Neuronal stem cell (in vitro differentiated cells): Measurements from ENCODE around the gene C19orf33.

Experiments used
- DNase-seq: peaks from one replicate; pipeline ENCODE4 v3.0.0-alpha.2; 2013; ENCODE audit warnings: low spot score
- H2AFZ ChIP-seq: one replicate; pipeline ENCODE4 v1.6.1; 2013; ENCODE audit warnings: mild to moderate bottlenecking, low read length, inconsistent platforms
- H2AK5ac ChIP-seq: 2 replicates; pipeline ENCODE4 v1.6.1; 2013; ENCODE audit warnings: low read depth, mild to moderate bottlenecking, inconsistent platforms, low read length, moderate library complexity, mixed read lengths
- H2BK120ac ChIP-seq: 2 replicates; pipeline ENCODE4 v1.6.1; 2013; ENCODE audit warnings: low read depth, mild to moderate bottlenecking, inconsistent platforms, low read length, moderate library complexity, mixed read lengths
- H2BK12ac ChIP-seq: one replicate; pipeline ENCODE4 v1.6.1; 2013; ENCODE audit warnings: low read length, inconsistent platforms
- H2BK15ac ChIP-seq: 2 replicates; pipeline ENCODE4 v1.6.1; 2013; ENCODE audit warnings: mild to moderate bottlenecking, low read length, inconsistent platforms, mixed read lengths
- H2BK5ac ChIP-seq: one replicate; pipeline ENCODE4 v1.6.1; 2013; ENCODE audit warnings: inconsistent platforms, mild to moderate bottlenecking, low read length, moderate library complexity
- H3K14ac ChIP-seq: one replicate; pipeline ENCODE4 v1.6.1; 2013; ENCODE audit warnings: low read length, inconsistent platforms
- H3K18ac ChIP-seq: 2 replicates; pipeline ENCODE4 v1.6.1; 2013; ENCODE audit warnings: low read length, inconsistent platforms
- H3K23ac ChIP-seq: 2 replicates; pipeline ENCODE4 v1.6.1; 2013; ENCODE audit warnings: low read depth, mild to moderate bottlenecking, mixed read lengths, low read length, inconsistent platforms; ENCODE audit not compliant: poor library complexity
- H3K27ac ChIP-seq: replicated peaks from 3 replicates; pipeline ENCODE4 v1.5.1; 2013; ENCODE audit warnings: low read length, inconsistent platforms
- H3K27me3 ChIP-seq, 3 experiments: 2 replicates each; pipeline ENCODE4 v1.6.1; 2013; ENCODE audit warnings: low read length in 3 of 3, mild to moderate bottlenecking in 2 of 3, inconsistent platforms in 1 of 3, low read depth in 1 of 3, mixed read lengths in 1 of 3, moderate library complexity in 1 of 3; ENCODE audit not compliant: control insufficient read depth in 3 of 3, insufficient read depth in 3 of 3
- H3K36me3 ChIP-seq, 2 donors: replicated peaks in 1 of 2; 2 replicates each; pipeline ENCODE4 v1.6.1; 2013; ENCODE audit warnings: low read length in 2 of 2; ENCODE audit not compliant: control insufficient read depth in 2 of 2, insufficient read depth in 2 of 2
- H3K4ac ChIP-seq: 2 replicates; pipeline ENCODE4 v1.6.1; 2013; ENCODE audit warnings: inconsistent platforms, mild to moderate bottlenecking, low read length, moderate library complexity
- H3K4me1 ChIP-seq, 2 donors: 1 replicate in 1 of 2; 2 replicates in 1 of 2; pipeline ENCODE4 v1.6.1; 2013; ENCODE audit warnings: low read length in 2 of 2, low read depth in 1 of 2; ENCODE audit not compliant: control insufficient read depth in 2 of 2, insufficient read depth in 1 of 2
- H3K4me2 ChIP-seq: one replicate; pipeline ENCODE4 v1.6.1; 2013; ENCODE audit warnings: mild to moderate bottlenecking, low read length, inconsistent platforms; ENCODE audit not compliant: insufficient read depth, poor library complexity, severe bottlenecking
- H3K4me3 ChIP-seq, 2 donors: 2 replicates each; pipeline ENCODE4 v1.5.1; 2013; ENCODE audit warnings: low read length in 2 of 2, mild to moderate bottlenecking in 2 of 2, inconsistent platforms in 1 of 2, moderate library complexity in 1 of 2
- H3K79me1 ChIP-seq: one replicate; pipeline ENCODE4 v1.6.1; 2013; ENCODE audit warnings: low read depth, mild to moderate bottlenecking, inconsistent platforms, low read length, moderate library complexity
- H3K9ac ChIP-seq: one replicate; pipeline ENCODE4 v1.6.1; 2013; ENCODE audit warnings: mild to moderate bottlenecking, low read depth, low read length, inconsistent platforms; ENCODE audit not compliant: poor library complexity
- H3K9me3 ChIP-seq, 2 donors: replicated peaks in 1 of 2; 2 replicates each; pipeline versions ENCODE3 to v1.6.1; 2013; ENCODE audit warnings: low read length in 2 of 2, mild to moderate bottlenecking in 2 of 2, inconsistent platforms in 1 of 2, low read depth in 1 of 2, mixed read lengths in 1 of 2, moderate library complexity in 1 of 2; ENCODE audit not compliant: control insufficient read depth in 2 of 2, insufficient read depth in 1 of 2
- H4K8ac ChIP-seq: one replicate; pipeline ENCODE4 v1.6.1; 2013; ENCODE audit warnings: low read depth, mild to moderate bottlenecking, inconsistent platforms, low read length, moderate library complexity
- H4K91ac ChIP-seq: one replicate; pipeline ENCODE4 v1.6.1; 2013; ENCODE audit warnings: low read length, low read depth, mild to moderate bottlenecking, inconsistent platforms; ENCODE audit not compliant: poor library complexity
- WGBS, 2 donors: extraction: QIAGEN DNeasy Blood & Tissue Kit; methylation state at CpG; one replicate each; pipeline ENCODE4 v1.1.7; 2013; ENCODE audit warnings: missing lambda C conversion rate in 2 of 2, mixed read lengths in 1 of 2; ENCODE audit not compliant: insufficient read length in 2 of 2, insufficient replicate concordance in 1 of 2; ENCODE audit errors: extremely low coverage in 2 of 2; 5-methylcytosine and 5-hydroxymethylcytosine counted together

C19orf33 gene

GRCh38 chr19:38280030-38280921 lies 23.8 kb upstream of the C19orf33 start:
- Histone ChIP-seq H3K9ac (no peak overlapping the region), H2BK5ac (no peak overlapping the region), H2AFZ (no peak overlapping the region), H2BK15ac (no peak overlapping the region), H4K8ac (no peak overlapping the region), H3K18ac (no peak overlapping the region), H3K4me3 (no peak overlapping the region), H2BK12ac (no peak overlapping the region), H3K4ac (no peak overlapping the region), H3K23ac (no peak overlapping the region), H3K36me3 (no peaks in the 10 kb centered on the region), H2BK120ac (no peak overlapping the region), H4K91ac (no peak overlapping the region), H2AK5ac (no peak overlapping the region), H3K27me3 (no peaks in the 10 kb centered on the region), H3K27ac (no peak overlapping the region), H3K4me1 (peaks cover 3 to 16% of the 10 kb centered on the region in 2 donors), H3K14ac (no peak overlapping the region), H3K79me1 (no peaks in the 10 kb centered on the region), H3K4me2 (no peak overlapping the region), H3K9me3 (no peaks in the 10 kb centered on the region)
- DNase-seq = no peak
- WGBS, 2 donors = no CpG with 5 or more reads among the region's 17 CpGs

GRCh38 chr19:38281811-38282566 lies 22.1 kb upstream of the C19orf33 start:
- peak overlapping the region; percentile 33 for H3K9ac ChIP-seq
- no peak overlapping the region for H3K4me3 ChIP-seq
- no CpG with 5 or more reads among the region's 7 CpGs for whole genome bisulfite sequencing, 2 donors
- H3K27me3 ChIP-seq = no peaks in the 10 kb centered on the region
- no peaks in the 10 kb centered on the region for H3K9me3 ChIP-seq
- H2BK15ac ChIP-seq = no peak overlapping the region
- no peak for DNase-seq
- no peak overlapping the region for H2AFZ ChIP-seq
- no peaks in the 10 kb centered on the region for H3K79me1 ChIP-seq
- no peak overlapping the region for H3K4me2 ChIP-seq
- no peak overlapping the region for H2BK12ac ChIP-seq
- no peaks in the 10 kb centered on the region for H3K36me3 ChIP-seq
- H3K4me1 ChIP-seq = peaks cover 3 to 16% of the 10 kb centered on the region in 2 donors
- H4K91ac ChIP-seq = no peak overlapping the region
- no peak overlapping the region for H2BK120ac ChIP-seq
- no peak overlapping the region for H3K27ac ChIP-seq
- H3K4ac ChIP-seq = no peak overlapping the region
- peak overlapping the region; percentile 39 for H3K23ac ChIP-seq
- no peak overlapping the region for H2BK5ac ChIP-seq
- no peak overlapping the region for H3K18ac ChIP-seq
- no peak overlapping the region for H2AK5ac ChIP-seq
- H3K14ac ChIP-seq = no peak overlapping the region
- no peak overlapping the region for H4K8ac ChIP-seq

GRCh38 chr19:38283271-38283670 lies 20.8 kb upstream of the C19orf33 start:
- no peak overlapping the region for H2AFZ ChIP-seq
- peaks cover 9 to 15% of the 10 kb centered on the region in 2 donors for H3K4me1 ChIP-seq
- no peak overlapping the region for H3K4me2 ChIP-seq
- no peak overlapping the region for H3K9ac ChIP-seq
- H3K18ac ChIP-seq = no peak overlapping the region
- H3K27ac ChIP-seq = no peak overlapping the region
- DNase-seq = no peak
- H3K79me1 ChIP-seq = no peaks in the 10 kb centered on the region
- peak overlapping the region; percentile 60 for H2BK15ac ChIP-seq
- H3K27me3 ChIP-seq = no peaks in the 10 kb centered on the region
- H3K36me3 ChIP-seq = no peaks in the 10 kb centered on the region
- H3K14ac ChIP-seq = no peak overlapping the region
- H3K4ac ChIP-seq = peak overlapping the region; percentile 27
- H2BK120ac ChIP-seq = no peak overlapping the region
- H3K9me3 ChIP-seq = no peaks in the 10 kb centered on the region
- H2BK5ac ChIP-seq = no peak overlapping the region
- peak overlapping the region; percentile 16 for H2BK12ac ChIP-seq
- H4K91ac ChIP-seq = no peak overlapping the region
- H2AK5ac ChIP-seq = peak overlapping the region; percentile 69
- H4K8ac ChIP-seq = no peak overlapping the region
- H3K23ac ChIP-seq = peak overlapping the region; percentile 25
- H3K4me3 ChIP-seq = no peak overlapping the region
- no CpG with 5 or more reads among the region's 8 CpGs for WGBS, 2 donors

GRCh38 chr19:38284422-38284821 lies 19.6 kb upstream of the C19orf33 start:
- no peak overlapping the region for H3K27ac ChIP-seq
- no peak overlapping the region for H3K23ac ChIP-seq
- H2BK5ac ChIP-seq = no peak overlapping the region
- no peak overlapping the region for H3K14ac ChIP-seq
- no peak overlapping the region for H3K18ac ChIP-seq
- no peak overlapping the region for H3K4ac ChIP-seq
- no peak overlapping the region for H3K4me3 ChIP-seq
- H4K91ac ChIP-seq = no peak overlapping the region
- H3K79me1 ChIP-seq = no peaks in the 10 kb centered on the region
- peak overlapping the region; percentile 79 for H2AFZ ChIP-seq
- H3K9me3 ChIP-seq = no peaks in the 10 kb centered on the region
- WGBS, 2 donors = no CpG with 5 or more reads among the region's 7 CpGs
- no peak overlapping the region for H3K9ac ChIP-seq
- no peak for DNase-seq
- peaks cover 10 to 13% of the 10 kb centered on the region in 2 donors for H3K4me1 ChIP-seq
- H2BK12ac ChIP-seq = no peak overlapping the region
- no peak overlapping the region for H3K4me2 ChIP-seq
- no peak overlapping the region for H2BK120ac ChIP-seq
- no peak overlapping the region for H2BK15ac ChIP-seq
- no peak overlapping the region for H4K8ac ChIP-seq
- no peak overlapping the region for H2AK5ac ChIP-seq
- H3K27me3 ChIP-seq = no peaks in the 10 kb centered on the region
- no peaks in the 10 kb centered on the region for H3K36me3 ChIP-seq
